HG02943 (cell line): ENCODE data around the gene NBEAL2.

Experiments
- ATAC-seq: cut with Tn5 transposase; IDR thresholded peaks from one replicate; pipeline ENCODE4 v1.9.1; 2021; ENCODE audit warnings: mild to moderate bottlenecking, low read depth, moderate library complexity; ENCODE audit not compliant: unreplicated experiment

NBEAL2 gene, protein sequence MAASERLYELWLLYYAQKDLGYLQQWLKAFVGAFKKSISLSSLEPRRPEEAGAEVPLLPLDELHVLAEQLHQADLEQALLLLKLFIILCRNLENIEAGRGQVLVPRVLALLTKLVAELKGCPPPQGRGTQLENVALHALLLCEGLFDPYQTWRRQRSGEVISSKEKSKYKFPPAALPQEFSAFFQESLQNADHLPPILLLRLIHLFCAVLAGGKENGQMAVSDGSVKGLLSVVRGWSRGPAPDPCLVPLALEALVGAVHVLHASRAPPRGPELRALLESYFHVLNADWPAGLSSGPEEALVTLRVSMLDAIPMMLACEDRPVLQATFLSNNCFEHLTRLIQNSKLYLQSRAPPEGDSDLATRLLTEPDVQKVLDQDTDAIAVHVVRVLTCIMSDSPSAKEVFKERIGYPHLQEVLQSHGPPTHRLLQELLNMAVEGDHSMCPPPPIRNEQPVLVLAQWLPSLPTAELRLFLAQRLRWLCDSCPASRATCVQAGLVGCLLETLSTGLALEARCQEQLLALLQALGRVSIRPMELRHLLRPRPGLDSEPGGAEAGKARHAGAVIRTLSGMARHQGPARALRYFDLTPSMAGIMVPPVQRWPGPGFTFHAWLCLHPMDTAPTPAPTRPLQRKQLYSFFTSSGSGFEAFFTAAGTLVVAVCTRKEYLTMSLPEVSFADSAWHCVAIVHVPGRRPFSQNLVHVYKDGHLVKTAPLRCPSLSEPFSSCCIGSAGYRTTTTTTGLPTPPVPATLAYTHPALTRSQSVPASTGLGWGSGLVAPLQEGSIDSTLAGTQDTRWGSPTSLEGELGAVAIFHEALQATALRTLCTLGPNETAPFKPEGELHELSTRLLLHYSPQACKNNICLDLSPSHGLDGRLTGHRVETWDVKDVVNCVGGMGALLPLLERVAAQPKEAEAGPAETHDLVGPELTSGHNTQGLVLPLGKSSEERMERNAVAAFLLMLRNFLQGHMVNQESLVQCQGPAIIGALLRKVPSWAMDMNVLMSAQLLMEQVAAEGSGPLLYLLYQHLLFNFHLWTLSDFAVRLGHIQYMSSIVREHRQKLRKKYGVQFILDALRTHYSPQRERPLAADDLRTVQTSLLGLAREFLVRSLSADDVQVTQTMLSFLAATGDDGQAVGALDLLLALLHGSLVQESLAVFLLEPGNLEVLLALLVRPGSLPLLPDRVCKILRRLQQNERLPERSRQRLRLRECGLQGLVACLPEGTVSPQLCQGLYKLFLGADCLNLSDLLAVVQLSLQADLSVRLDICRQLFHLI (N-terminal part only)

DNA sequence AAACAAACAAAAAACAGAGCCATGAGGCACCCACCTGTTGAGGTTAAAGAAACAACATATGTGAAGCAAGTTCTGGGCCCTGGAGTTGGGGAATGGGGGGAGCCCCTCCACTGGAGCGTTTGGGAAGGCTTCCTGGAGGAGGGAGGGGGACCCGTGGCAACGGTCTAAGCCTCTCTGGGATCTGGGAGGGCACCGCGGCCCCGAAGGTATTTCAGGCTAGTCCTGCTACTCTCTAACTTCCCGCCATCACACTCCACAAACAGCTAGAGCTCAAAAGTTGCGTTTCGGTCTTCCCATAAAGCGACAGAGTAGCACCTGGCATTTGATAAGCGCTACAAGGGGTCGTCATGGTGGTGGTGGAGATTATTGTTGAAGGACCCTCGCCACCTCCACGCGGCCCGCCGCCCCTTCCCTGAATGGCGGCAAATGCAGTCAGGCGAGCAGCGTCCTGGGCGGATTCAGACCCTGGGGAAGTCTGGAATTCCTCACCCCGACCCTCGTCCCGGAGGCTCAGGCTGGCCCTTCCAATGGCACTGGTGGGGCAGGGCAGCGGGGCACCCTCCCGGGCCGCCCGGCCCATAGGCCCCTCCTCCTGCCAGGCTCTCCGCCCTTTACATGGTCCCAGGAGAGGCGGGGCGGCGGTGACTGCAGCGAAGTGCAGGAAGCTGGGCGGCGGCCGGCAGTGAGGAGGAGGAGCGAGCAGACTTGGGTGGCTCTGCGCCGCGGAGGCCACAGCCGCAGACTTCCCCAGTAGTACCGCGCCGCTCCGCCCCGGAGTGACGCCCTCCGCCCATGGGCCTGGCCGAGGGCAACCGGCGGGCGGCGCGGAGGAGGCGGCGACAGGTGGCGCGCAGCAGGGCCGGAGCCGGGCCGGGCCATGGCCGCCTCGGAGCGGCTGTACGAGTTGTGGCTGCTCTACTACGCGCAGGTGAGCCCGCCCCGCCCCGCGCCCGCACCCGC, at the start of gene NBEAL2:
Gene NBEAL2, plus strand, starts transcription at position 682 of the 960 bp plus-strand sequence. Its CDS starts 196 bp downstream, at position 878.
- peak; percentile 65 for ATAC-seq

DNA sequence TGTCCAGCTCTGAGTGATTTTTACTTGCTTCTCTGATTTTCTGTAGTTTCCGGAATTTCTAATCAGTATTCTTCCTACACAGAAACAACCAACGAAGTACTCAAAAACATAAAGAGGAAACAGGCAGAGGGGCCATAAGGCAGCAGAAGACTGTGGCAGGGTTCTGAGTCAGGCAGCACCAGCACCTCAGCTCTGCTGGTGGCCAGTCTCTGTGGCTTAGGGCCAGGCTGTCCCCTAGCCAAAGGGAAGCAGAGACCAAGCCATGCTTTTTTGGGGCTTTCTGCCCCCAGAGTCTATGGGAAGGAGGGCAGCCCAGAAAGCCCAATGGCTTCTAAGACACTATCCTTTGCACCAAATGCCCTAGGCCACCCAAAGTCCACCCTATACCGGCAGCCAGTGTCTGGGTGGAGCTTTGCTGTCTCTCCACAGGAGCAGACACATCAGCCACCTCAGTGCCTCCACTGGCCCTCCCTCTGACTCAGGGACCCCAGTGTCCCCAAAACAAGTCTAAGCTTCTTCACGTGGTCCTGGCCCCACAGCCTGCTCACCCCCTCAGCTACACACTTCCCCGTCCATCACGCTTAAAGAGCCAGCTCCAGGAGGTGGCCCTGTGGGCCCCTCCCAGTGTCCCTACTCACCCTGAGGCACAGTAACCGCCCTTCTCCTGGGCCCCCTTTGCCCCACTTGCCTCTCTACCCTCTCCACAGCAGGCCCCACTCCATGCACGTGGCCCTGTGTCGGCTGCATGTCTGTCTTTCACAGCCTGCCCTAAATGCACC, 49.1 kb upstream of the NBEAL2 start:
- ATAC-seq, result no peak

DNA sequence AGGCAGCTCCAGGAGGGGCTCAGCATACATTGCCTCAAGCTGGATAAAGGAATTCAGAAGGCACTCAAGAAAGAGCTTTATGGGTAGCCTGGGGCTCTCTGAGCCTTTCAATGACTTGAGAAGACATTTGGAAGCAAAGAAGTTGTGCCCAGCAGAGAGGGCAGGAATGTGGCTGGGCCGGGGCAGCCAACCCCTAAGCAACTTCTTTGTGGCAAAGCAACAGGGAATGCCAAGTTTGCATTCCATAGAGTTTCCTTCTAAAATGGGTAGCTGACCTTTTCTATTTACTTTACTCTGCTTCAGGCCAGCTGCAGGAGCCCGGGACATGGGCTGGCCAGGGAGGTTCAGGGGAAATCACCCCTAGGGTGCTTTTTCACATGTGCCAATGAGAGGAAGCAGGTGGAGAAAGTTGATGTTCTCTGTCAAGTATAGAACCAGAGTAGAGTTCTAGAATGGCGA, 48.5 kb upstream of the NBEAL2 start:
- ATAC-seq, result no peak

DNA sequence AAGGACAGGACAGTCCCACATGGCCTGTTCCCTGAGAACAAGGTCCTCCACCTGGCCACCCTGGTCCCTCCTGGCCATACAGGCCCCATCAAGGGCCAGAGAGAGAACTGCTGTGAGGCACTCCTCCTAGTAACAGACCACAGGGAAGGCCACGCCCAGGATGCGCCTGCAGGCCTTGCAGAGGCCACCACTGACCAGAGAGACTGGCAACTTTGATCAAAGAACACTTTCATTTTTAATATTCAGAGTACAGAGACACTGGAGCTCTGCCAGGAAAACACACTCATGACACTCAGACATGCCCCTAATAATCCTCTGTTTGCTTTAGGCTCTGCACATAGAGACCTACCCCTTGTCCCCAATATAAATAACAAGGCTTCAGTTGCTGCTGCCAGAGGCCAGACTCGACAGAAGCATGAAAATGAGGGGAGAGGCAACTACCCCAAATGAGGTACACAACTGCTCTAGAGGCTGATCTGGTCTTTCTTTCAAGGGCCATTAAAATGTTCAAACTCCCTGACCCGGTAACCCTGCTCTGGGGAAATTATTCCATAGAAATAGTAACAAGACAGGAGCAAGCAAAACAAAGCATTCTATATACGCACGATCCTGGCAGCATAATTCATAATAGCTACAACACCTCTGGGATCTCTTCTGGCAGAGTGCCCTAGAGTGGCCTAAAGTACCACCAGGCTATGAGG, 47.7 kb upstream of the NBEAL2 start:
- ATAC-seq, result no peak

DNA sequence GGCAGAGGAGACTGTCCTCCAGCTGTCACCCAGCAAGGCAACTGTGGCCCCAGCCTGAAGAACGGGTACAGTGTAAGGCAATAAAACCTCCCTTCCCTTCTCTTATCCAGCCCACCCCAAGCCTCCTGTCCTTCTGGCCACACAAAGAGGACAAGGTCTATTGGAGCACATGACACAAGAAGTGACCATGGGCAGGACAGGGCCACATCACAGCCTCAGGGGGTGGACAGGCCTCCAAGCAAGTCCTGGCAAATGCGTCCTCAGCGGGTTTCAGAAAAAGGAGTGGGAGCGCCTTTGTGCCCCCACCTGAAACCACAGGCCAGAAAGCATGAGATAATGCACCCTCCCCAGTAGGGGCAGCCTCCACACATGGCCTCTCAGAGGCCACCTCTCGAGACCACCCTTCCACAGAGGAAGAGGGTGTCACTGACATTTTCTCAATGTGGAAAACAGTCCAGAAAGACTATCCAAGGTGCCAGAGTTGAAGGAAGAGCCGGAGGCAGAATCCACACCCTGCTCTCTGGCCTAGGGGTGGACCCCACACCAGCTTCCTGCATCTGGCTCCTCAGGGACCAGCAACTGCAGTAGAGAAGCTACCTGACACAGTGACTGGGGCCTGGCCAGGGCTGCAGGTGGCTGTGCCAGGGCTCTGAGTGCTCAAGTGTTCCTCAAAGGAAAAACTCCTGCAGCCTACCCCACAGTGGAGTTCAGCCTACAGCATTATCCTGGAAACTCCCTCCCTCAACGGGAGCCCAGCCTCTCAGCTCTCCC, 46.8 kb upstream of the NBEAL2 start:
- no peak for ATAC-seq

DNA sequence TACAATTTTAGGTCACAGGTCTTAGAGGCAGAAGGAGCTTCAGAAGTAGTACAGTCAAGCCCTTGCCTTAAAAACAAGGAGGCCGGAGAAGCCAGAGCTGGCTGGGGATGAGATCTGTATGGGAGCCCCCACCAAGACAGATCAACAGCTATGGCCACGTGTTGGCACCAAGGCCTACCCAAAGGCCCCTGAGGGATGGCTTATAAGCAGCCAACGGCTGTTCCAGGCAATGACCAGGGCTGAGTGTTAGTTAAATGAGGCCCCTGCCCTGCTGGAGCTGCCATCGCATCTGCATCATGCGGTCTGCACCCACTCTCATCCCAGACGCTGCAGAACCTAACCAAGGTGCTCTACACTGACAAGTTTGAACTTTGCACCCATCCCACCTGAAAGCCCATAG, 46.2 kb upstream of the NBEAL2 start:
- no peak for ATAC-seq

DNA sequence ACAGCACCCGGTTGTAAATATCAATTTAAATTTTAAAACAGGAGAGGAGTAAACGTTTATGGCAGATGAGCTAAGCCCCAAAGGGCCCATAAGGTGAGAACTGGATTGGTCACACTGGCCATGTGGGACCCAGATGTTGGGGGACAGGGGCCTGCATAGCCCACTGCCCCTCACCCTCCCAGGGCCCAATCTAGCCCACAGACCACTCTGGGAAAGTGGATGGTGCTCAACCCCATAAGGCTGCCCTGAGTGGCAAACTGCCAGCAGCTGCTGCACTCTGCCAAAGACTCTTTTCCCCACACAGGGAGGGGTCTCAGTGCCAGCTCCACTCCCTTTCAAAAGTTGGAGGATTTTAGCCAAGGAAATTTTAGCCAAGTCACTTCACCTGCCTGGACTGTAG, 45.4 kb upstream of the NBEAL2 start:
- ATAC-seq, result no peak

DNA sequence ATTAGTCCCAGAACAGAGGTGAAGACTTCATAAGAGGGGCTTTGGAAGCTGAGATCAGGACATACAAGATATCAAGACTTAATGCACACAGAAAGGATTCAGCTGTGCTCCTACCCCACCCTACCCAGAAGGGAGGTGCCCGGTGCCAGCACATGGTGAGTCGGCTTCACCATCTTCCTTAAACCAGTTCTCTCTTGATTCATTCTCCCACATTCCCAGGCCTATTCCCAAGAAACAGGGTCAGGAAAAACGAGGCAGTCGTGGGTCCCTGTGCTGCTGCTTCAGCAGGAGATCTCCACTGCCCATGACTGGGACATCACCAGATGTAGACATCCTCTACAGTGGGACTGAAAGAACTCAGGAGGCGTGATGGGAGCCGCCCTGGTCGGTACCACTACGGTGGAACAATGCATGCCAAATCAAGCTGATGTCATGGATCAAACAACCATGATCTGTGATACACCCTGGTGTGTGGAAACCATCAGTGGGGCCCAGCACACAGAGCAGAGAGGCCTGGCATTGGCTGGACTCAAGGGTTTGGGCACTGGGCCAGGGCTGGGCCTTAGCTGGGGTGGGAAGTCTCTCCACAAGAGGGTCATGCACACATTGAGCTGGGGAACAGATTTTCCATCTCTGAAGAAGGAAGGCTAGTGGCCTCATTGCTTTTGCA, 44.8 kb upstream of the NBEAL2 start:
- no peak for ATAC-seq

DNA sequence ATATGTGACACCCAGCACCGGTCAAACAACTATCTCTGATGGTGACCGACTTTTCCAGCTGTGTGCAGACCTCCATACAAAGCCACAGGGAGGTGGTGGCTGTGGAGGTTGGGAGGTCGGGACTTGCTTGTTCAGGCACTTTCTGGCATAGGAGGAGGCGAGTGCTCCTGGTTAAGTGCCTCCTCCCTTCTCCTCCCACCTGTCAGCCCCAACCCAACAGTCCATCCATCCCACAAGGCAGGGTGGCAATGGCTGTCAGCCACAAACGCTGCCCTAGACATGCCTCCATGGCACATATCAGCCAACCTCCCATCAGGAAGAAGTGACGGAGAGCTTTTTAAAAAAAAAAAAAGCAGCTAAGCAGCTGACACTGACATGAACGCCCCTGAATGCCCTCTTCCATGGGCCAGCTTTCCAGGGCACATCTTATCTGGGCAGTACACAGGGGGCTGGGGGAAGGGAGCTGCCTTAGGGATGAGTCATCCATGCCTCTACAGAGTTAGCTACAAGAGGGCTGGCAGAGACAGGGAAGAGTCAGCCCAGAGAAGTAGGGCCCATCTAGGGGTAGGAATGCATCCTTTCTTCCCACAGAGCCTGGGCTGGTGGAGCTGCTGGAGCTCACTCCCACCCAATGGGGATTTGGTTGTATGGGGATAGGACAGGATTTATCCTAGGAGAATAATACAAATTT, 44.2 kb upstream of the NBEAL2 start:
- ATAC-seq, result no peak

DNA sequence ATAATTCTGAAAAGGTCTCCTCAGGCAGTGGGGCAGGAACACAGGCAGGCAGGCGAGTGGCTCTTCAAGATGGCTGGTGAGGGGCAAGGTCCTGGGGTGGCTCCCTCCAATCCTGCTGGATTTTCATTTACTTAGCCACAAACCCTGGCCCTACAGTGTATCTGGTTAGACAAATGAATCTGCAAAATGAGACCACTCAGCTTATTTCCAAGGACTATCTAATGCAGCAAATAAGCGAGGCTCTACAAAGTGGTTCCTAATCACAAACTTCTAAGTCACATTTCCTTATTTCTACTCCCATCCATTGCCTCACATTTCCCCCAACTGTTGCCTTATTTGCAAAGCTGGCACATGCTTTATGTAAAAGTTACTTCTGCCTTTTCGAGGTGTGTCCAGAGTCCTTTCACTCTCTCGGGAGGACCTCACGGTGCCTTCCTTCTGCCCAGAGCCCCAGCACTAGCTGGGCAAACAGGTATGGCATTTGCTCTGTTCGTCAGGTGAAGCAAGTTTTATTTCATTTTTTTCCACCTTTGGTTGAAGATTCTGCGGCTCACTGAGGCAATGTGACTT, 43.4 kb upstream of the NBEAL2 start:
- no peak for ATAC-seq

DNA sequence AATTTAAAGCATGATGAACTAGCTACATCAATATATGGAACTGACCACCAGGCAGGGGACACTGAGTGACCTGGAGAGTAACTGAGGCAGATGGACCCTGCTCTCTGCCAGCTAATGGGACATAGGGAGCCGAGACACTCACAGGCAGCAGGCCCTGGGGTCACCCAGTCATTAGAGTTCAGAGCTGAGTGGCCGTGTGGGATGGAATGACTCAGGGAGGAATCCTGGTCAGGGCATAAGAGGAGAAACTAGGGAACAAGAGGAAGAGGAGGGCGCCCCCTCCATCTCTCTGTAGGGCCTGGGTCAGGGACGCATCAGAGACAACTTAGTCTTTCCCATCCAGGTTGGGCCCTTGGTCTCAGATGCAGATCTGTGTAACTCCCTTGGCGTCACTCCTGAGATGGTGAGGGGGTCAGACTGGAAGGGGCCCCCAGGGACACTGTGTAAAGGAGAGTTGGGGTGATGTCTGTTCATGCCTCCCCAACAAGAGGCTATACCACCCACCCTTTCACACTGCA, 42.7 kb upstream of the NBEAL2 start:
- ATAC-seq, result no peak

DNA sequence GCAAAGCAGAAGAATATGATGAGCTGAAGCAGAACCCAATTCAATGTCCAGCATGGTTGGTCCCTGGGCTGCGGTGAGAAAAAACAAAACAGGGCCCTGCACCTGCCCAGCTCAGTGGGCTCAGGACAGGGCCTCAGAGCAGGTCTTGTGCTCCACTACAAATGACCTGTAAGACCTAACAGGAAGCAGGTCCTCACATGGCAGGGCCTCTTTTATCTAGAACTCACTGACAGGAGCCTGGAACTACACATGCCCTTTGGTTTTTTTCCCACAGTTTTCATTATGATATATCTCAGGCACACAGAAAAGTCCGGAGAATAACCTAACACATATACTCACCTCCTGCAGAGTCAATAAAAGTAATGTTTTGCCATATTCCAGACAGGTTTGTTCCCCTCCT, 41.3 kb upstream of the NBEAL2 start:
- ATAC-seq, result no peak

DNA sequence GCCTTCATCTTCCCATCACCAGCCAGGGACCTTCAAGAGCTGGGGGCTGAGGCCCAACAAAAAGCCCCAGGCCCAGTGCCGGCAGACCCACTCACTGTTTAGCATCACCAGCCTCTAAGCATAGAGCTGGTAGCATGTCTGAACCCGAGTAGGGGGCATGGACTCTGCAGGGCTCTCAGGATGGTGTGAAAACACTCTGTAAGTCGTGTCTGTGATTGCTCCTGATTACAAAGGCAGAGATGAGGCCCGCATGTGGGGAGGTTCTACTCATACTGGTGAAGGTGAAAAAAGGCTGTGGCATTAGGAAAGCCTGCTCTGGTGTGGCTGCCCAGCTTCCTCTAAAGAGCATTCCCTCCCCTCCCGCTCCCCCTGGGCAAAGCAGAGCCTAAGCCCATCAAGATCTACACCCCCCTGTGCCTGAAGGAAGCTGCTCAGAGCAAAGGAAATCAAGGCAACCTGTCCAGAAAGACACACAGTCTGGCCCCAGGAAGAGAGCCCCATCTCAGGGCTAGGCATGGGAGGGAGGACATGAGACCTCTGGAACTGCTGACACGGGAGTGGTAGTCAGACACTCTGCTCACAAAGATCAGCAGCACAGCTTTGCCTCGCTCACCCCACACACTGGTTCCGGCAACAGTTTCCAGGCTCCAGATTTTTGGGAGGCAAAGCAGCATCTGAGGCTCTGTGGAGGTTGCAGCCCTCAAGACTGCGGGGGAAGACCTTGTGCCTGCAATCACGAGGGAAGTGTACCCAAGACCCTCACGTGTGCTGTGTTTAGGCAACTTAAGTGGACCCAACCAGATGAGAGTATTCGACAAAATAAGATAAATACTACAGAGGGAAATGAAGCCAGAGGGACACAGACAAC, 39.7 kb upstream of the NBEAL2 start:
- ATAC-seq, result no peak

DNA sequence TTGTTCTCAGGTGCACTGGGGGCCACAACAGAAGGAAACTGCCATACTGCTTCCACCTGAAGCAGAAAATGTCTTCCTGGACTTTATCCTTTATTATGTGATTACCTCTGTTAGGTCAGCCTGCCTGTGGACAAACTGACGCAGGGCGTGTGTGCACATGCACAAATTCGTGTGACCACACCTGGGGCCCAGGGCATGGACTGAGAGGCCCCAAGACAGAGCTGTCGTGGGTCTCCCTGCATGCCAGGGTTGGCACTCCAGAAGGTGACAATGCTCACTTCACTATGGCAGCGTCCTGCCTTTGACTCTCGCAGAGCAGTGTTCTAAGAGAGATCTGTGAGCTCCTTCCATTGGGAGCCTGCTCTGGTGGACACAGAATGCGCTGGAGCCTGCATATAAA, 37.4 kb upstream of the NBEAL2 start:
- ATAC-seq, result no peak
